ENCODE results near the gene ABCA1. TPM values are rescaled to one million over a fixed set of nuclear protein-coding genes. Genes with fewer than 3 reads are reported as not detected.
A peak's percentile ranks its signal among the peaks of the same experiment; 100 is the strongest.
"Not testable (repeated sequence)": the region's sequence is repeated elsewhere in the genome, so short reads cannot be mapped to it uniquely, and the experiment has no call there.

Gene ABCA1
- polyA plus RNA-seq, 1 experiment = 36.2 TPM

DNA sequence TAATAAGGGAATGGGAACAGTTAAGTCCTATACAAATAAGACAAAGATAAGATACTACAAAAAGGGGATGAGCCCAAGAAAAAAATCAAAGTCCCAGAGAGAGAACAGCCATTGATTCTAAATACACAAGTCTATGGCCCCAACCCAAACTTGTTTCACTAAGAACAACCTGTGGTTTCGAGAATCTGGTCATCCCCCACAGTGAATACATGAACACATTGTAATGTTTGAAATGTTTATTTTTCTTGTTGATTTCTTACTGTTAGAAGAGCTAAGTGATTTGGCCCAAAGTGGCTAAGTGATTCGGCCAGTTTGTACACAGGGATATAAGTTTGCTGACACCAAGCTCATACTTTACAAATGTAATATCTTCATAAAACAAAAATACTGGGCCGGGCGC lies 3.3 kb upstream of the ABCA1 start:
- DNase-seq (ENCODE audit: low read depth) = no peak
- POLR2A ChIA-PET = no interaction called here
- no peak overlapping the region for H3K4me3 ChIP-seq (ENCODE audit: low read depth, low read length)
- H3K36me3 ChIP-seq (ENCODE audit: control insufficient read depth, insufficient read depth, low read length) = no peaks in the 10 kb centered on the region
- TF ChIP-seq CTCF (IDR thresholded peaks at IDR 0.05; ENCODE audit: insufficient read depth, low read depth, low read length) = no peak
- CTCF ChIA-PET = interaction anchor here (1.7 kb wide), 1 partner anchor 13 kb away, joined by 4 read pairs; no protein-coding TSS in a partner anchor
- no peaks in the 10 kb centered on the region for H3K27me3 ChIP-seq (ENCODE audit: control insufficient read depth, insufficient read depth, low read length)

DNA sequence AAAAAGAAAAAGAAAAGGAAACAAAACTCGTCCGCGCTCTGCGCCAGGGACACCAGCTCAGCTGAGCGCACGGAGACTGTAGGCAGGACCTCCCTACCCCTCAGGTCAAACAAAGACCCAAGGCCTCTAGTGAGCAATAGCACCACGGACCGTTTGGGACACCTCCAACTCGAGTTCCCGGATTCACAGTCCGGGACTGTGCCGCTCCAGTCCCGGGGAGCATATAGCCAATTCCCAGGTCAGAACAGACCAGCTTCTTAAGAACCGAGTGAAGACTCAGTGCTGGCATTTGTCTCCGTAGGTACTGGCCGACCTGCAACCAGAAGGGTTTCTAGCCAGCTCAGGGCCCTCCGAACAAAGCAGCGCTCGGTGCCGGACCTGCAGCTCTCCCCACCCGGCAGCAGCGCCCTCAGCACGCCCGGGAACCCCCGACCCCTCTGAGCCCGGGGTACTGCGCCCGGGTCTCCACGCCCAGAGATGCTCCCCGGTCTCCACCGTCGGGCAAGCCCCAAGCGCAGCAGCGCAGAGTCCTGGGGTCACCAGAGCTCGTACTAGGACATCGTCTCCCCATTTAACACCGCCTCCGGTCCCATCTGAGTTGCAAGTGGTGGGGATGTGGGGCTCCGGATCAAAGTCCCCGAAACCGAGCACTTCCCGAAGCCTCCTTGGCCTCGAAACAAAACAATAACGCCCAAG lies 591 bp downstream of the ABCA1 start:
- ChIA-PET CTCF (interaction anchor here (0.8 to 9.5 kb wide), 24 partner anchors 13 to 486 kb away, joined by 3 to 75 read pairs (median 4); no protein-coding TSS in a partner anchor), POLR2A (interaction anchor here (0.5 to 1.5 kb wide), 4 partner anchors 41 to 317 kb away, joined by 3 to 4 read pairs (median 3); partner anchors contain the start of gene SLC44A1)
- Histone ChIP-seq H3K36me3 (ENCODE audit: control insufficient read depth, insufficient read depth, low read length) (no peaks in the 10 kb centered on the region), H3K27me3 (ENCODE audit: control insufficient read depth, insufficient read depth, low read length) (no peaks in the 10 kb centered on the region), H3K4me3 (ENCODE audit: low read depth, low read length) (peak overlapping the region; percentile 73)
- TF ChIP-seq CTCF (IDR thresholded peaks at IDR 0.05; ENCODE audit: insufficient read depth, low read depth, low read length) = no peak
- no peak for DNase-seq (ENCODE audit: low read depth)

DNA sequence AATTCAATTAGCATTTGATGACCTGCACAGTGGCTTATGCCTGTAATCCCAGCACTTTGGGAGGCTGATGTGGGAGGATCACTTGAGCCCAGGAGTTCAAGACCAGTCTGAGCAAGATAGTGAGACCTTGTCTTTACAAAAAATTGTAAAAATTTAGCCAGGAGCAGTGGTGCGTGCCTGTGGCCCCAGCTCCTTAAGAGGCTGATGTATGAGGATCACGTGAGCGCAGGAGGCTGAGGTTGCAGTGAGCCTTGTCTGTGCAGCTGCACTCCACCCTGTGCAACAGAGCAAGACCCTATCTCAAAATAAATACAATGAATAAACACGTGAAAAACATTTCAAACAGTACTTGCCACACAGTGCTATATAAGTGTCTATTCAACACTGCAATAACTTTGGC lies 4.2 kb downstream of the ABCA1 start:
- no peak for DNase-seq (ENCODE audit: low read depth)
- CTCF ChIA-PET = interaction anchor here (0.8 to 9.5 kb wide), 7 partner anchors 13 to 492 kb away, joined by 3 to 75 read pairs (median 6); no protein-coding TSS in a partner anchor
- no peak overlapping the region for H3K4me3 ChIP-seq (ENCODE audit: low read depth, low read length)
- no peaks in the 10 kb centered on the region for H3K27me3 ChIP-seq (ENCODE audit: control insufficient read depth, insufficient read depth, low read length)
- no peak for TF ChIP-seq CTCF (IDR thresholded peaks at IDR 0.05; ENCODE audit: insufficient read depth, low read depth, low read length)
- POLR2A ChIA-PET = no interaction called here
- no peaks in the 10 kb centered on the region for H3K36me3 ChIP-seq (ENCODE audit: control insufficient read depth, insufficient read depth, low read length)

DNA sequence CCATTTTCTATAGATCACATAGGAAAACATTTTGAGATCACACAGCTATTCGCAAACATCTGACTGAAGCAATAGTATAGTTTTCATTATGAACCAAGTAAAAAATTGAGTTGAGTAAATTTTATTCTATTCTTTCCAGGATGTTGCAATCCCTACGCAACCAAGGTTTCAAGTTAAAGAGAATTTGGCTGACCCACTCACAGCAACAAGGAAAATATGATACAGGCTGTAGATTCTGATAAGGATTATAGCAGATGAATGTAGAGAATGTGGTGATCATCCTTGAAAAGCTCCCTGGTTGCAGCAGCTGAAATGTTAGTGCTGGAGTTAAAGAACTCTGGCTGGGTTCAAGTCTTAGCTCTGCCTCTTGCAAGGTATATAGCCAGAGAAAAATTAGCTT lies 4.7 kb downstream of the ABCA1 start:
- Histone ChIP-seq H3K36me3 (ENCODE audit: control insufficient read depth, insufficient read depth, low read length) (no peaks in the 10 kb centered on the region), H3K4me3 (ENCODE audit: low read depth, low read length) (no peak overlapping the region), H3K27me3 (ENCODE audit: control insufficient read depth, insufficient read depth, low read length) (no peaks in the 10 kb centered on the region)
- no peak for TF ChIP-seq CTCF (IDR thresholded peaks at IDR 0.05; ENCODE audit: insufficient read depth, low read depth, low read length)
- no peak for DNase-seq (ENCODE audit: low read depth)
- ChIA-PET POLR2A (no interaction called here), CTCF (interaction anchor here (0.7 to 9.5 kb wide), 7 partner anchors 12 to 233 kb away, joined by 3 to 75 read pairs (median 6); no protein-coding TSS in a partner anchor)

GRCh38 chr9:104922748-104923147 lies 5.2 kb downstream of the ABCA1 start:
- H3K27me3 ChIP-seq (ENCODE audit: control insufficient read depth, insufficient read depth, low read length); DNase-seq (ENCODE audit: low read depth); H3K4me3 ChIP-seq (ENCODE audit: low read depth, low read length); H3K36me3 ChIP-seq (ENCODE audit: control insufficient read depth, insufficient read depth, low read length); POLR2A ChIA-PET: not testable (repeated sequence)
- CTCF ChIA-PET = interaction anchor here (0.7 to 9.5 kb wide), 7 partner anchors 12 to 235 kb away, joined by 3 to 75 read pairs (median 5); no protein-coding TSS in a partner anchor

Data from BJ (cell line).